Bronchial epithelial cell (primary cell): Measurements from ENCODE around the gene CCDC71. TPM values are rescaled to one million over a fixed set of nuclear protein-coding genes. Genes with fewer than 3 reads are reported as not detected.

Experiments
- DNase-seq: peaks from one replicate; pipeline ENCODE4 v3.0.0-alpha.2; 2010; ENCODE audit warnings: low read depth
- FAIRE-seq: peaks from 2 replicates; lab custom pipeline; 2011; peaks lifted over from hg19 to GRCh38; lab: Jason Lieb, UNC
- H3K27me3 ChIP-seq: 2 replicates; pipeline ENCODE4 v1.5.1; 2011; ENCODE audit warnings: low read length; ENCODE audit not compliant: control insufficient read depth, insufficient read depth
- H3K36me3 ChIP-seq: 2 replicates; pipeline ENCODE4 v1.5.1; 2011; ENCODE audit warnings: low read length; ENCODE audit not compliant: control insufficient read depth, insufficient read depth
- H3K4me3 ChIP-seq: 2 replicates; pipeline ENCODE4 v1.5.1; 2011; ENCODE audit warnings: mild to moderate bottlenecking, low read depth, low read length, control low read depth
- CTCF ChIP-seq: IDR thresholded peaks from 2 replicates; pipeline ENCODE4 v1.5.1; 2011; ENCODE audit warnings: mild to moderate bottlenecking, moderate library complexity, low read length, control low read depth, inconsistent platforms; ENCODE audit not compliant: insufficient read depth, severe bottlenecking
- total RNA-seq: library from RNA; depleted of rRNA; stranded (reverse); fragments of >200 nt; gene quantifications from 2 replicates; pipeline ENCODE4 v1.2.1, GENCODE V29; 2014

CCDC71 gene
- total RNA-seq, 1 donor from 2014 or later: 19.5 TPM

- Histone ChIP-seq H3K27me3 (no peaks in the 10 kb centered on the region), H3K36me3 (peaks cover 13% of the 10 kb centered on the region), H3K4me3 (no peak overlapping the region)
- FAIRE-seq (peak; percentile 66), DNase-seq (no peak)
- no peak for TF ChIP-seq CTCF
Measured at GRCh38 chr3:49173116-49173791, 7.1 kb upstream of the CCDC71 start.

DNA sequence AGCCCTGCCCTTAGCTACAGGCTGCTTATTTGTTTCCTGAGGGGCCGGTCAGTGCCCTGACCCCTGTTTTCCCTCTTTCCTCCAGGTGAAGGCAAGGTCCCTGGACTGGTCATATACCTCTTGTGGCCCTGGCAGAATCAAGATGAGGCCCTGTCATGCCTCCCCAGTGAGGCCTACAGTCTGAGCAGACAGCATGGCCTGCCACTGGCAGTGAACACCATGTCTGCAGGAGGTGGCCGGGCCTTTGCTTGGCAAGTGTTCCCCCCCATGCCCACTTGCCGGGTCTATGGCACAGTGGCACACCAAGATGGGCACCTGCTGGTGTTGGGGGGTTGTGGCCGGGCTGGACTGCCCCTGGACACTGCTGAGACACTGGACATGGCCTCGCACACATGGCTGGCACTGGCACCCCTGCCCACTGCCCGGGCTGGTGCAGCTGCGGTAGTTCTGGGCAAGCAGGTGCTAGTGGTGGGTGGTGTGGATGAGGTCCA, 6.5 kb upstream of the CCDC71 start:
- no peak for TF ChIP-seq CTCF
- Histone ChIP-seq H3K4me3 (peak overlapping the region; percentile 16), H3K36me3 (peaks cover 13% of the 10 kb centered on the region), H3K27me3 (no peaks in the 10 kb centered on the region)
- DNase-seq (no peak), FAIRE-seq (no peak)

- TF ChIP-seq CTCF: no peak
- no peaks in the 10 kb centered on the region for H3K27me3 ChIP-seq
- DNase-seq: no peak
- peak overlapping the region; percentile 71 for H3K4me3 ChIP-seq
- FAIRE-seq: no peak
- H3K36me3 ChIP-seq: peaks cover 13% of the 10 kb centered on the region
Measured at GRCh38 chr3:49171775-49172500, 5.8 kb upstream of the CCDC71 start.

DNA sequence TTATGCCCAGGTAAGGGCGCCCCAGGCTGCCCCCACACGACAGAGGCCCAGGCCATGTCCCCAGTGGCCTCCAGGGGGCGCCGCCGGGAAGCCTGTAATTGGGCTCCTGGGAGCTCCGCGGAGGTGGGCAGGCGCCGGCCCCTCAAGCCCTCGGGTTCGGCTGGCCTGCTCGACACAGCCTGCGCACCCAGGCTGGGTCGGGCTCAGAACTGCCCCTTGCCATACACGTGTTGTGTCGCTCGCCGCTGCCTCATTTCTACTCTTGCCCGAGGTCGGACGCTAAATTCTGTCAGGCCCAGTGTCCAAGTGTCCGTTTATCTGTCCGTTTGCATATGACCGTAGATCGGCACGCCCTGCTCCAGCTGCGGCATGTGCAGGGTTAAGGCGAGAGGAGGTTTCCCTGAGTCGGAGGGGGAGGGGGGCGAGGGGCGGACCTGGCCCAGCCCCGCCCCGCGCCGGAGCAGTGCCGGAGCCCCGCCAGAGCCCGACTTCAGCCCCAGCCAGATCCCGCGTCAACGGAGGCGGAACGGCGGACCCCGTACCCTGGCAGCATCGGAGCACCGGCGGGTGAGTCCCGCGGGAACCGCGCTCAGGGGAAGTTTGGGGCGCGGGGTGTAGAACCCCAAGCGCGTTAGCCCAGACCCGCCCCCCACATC, 5.1 kb upstream of the CCDC71 start, which contains the start of gene KLHDC8B:
Gene KLHDC8B, plus strand, starts transcription at position 480 of the 656 bp plus-strand sequence. CDS start 1,172 bp downstream, outside the sequence.
- TF ChIP-seq CTCF: peak; percentile 94
- DNase-seq (peak; percentile 49), FAIRE-seq (no peak)
- Histone ChIP-seq H3K36me3 (peaks cover 13% of the 10 kb centered on the region), H3K4me3 (peak within 1 kb of the TSS; percentile 71), H3K27me3 (no peaks in the 10 kb centered on the region)

DNA sequence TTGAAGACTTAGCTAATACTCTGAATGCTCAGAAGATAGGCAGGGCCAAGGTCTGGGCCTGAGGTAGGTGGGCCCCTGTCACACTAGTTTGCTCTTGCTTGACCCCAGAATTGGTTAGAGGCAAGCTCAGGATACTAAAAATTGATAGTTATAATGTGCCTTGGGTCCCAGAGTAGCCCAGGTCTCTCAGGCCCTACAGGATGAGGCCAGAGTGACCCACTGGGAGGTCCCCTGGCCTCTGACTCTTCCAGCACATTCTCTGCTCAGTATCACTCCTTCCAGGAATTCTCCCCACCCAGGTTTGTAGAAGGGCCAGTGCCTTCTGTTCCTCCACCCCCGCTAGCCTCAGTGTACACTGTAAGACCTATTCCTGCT, 4.6 kb upstream of the CCDC71 start:
- DNase-seq (no peak), FAIRE-seq (no peak)
- no peaks in the 10 kb centered on the region for H3K27me3 ChIP-seq
- H3K36me3 ChIP-seq: peaks cover 11% of the 10 kb centered on the region
- TF ChIP-seq CTCF: no peak
- peak overlapping the region; percentile 71 for H3K4me3 ChIP-seq
